ENCODE measurements around the gene AVPI1. TPM values are rescaled to one million over a fixed set of nuclear protein-coding genes. Genes with fewer than 3 reads are reported as not detected.

The AVPI1 gene
- total and polyA plus RNA-seq, 2 of the 13 experiments (the other 11 are each of a cell fraction or from before 2014, with no cell fraction given), result 39.8 to 61.2 TPM

- TF ChIP-seq BCLAF1 (IDR thresholded peaks at IDR 0.05) (no peak), ZBTB43 (CRISPR knock-in tag; conservative IDR thresholded peaks at IDR 0.05) (0 out of 2 replicates have a peak, but pooled peaks have one; percentile 5), ZMYM3 (CRISPR knock-in tag; IDR thresholded peaks at IDR 0.05) (0 out of 2 replicates have a peak, but pooled peaks have one; percentile 43), HDAC1 (CRISPR knock-in tag; IDR thresholded peaks at IDR 0.05) (0 out of 2 replicates have a peak, but pooled peaks have one; percentile 8), ZFAT (CRISPR knock-in tag; conservative IDR thresholded peaks at IDR 0.05) (no peak), MEF2D (CRISPR knock-in tag; IDR thresholded peaks at IDR 0.05) (no peak), ZNF850 (CRISPR knock-in tag; conservative IDR thresholded peaks at IDR 0.05) (no peak), ZBTB3 (CRISPR knock-in tag; IDR thresholded peaks at IDR 0.05; ENCODE audit: borderline replicate concordance, low read depth) (no peak), ZNF121 (CRISPR knock-in tag; IDR thresholded peaks at IDR 0.05) (peak; percentile 35; the same call in 1 of the 2 replicates), ZNF230 (CRISPR knock-in tag; IDR thresholded peaks at IDR 0.05) (no peak), ZNF468 (CRISPR knock-in tag; IDR thresholded peaks at IDR 0.05) (no peak), ZNF770 (CRISPR knock-in tag; IDR thresholded peaks at IDR 0.05) (peak; percentile 97), NCOA5 (CRISPR knock-in tag; IDR thresholded peaks at IDR 0.05) (no peak), GFI1 (CRISPR knock-in tag; IDR thresholded peaks at IDR 0.05; ENCODE audit: borderline replicate concordance) (no peak), ZNF547 (CRISPR knock-in tag; IDR thresholded peaks at IDR 0.05) (0 out of 2 replicates have a peak, but pooled peaks have one; percentile 3), ZNF644 (CRISPR knock-in tag; IDR thresholded peaks at IDR 0.05; ENCODE audit: low read depth) (no peak), ZNF589 (CRISPR knock-in tag; conservative IDR thresholded peaks at IDR 0.05) (no peak), ZNF275 (CRISPR knock-in tag; IDR thresholded peaks at IDR 0.05; ENCODE audit: borderline replicate concordance) (no peak)
Observed at GRCh38 chr10:97633921-97634320, 53.1 kb downstream of the AVPI1 start (continued).

All from HepG2 (cell line).